Brain microvascular endothelial cell (primary cell): ENCODE data around the gene TRAPPC12.
A peak's percentile ranks its signal among the peaks of the same experiment; 100 is the strongest.
"Not testable (repeated sequence)": the region's sequence is repeated elsewhere in the genome, so short reads cannot be mapped to it uniquely, and the experiment has no call there.

Experiments
- DNase-seq: peaks from one replicate; pipeline ENCODE4 v3.0.0-alpha.2; 2020
- H3K27ac ChIP-seq: fragments of 250-450 bp; sonication (Bioruptor Pico); 2 replicates; pipeline ENCODE4 v1.5.1; 2020; ENCODE audit warnings: mild to moderate bottlenecking, moderate library complexity
- H3K27me3 ChIP-seq: fragments of 250-450 bp; sonication (Bioruptor Pico); replicated peaks from 2 replicates; pipeline ENCODE4 v1.5.1; 2020; ENCODE audit warnings: mild to moderate bottlenecking
- H3K36me3 ChIP-seq: fragments of 250-450 bp; sonication (Bioruptor Pico); replicated peaks from 2 replicates; pipeline ENCODE4 v1.5.1; 2020; ENCODE audit warnings: mild to moderate bottlenecking
- H3K4me3 ChIP-seq: 2 replicates; pipeline ENCODE4 v1.5.1; 2011; ENCODE audit warnings: low read depth, mild to moderate bottlenecking, control low read depth, low read length, moderate library complexity
- CTCF ChIP-seq: IDR thresholded peaks from 2 replicates; pipeline ENCODE4 v1.5.1; 2011; ENCODE audit warnings: low read depth, mild to moderate bottlenecking, moderate library complexity, low read length, control low read depth, inconsistent platforms; ENCODE audit errors: missing control alignments
- in situ Hi-C: cut with HindIII; loops from 2 replicates; pipeline ENCODE4 v1.10.0; 2017; ENCODE audit warnings: low sequenced_read_pairs, low pct_ligation_motif_present

Gene TRAPPC12

DNA sequence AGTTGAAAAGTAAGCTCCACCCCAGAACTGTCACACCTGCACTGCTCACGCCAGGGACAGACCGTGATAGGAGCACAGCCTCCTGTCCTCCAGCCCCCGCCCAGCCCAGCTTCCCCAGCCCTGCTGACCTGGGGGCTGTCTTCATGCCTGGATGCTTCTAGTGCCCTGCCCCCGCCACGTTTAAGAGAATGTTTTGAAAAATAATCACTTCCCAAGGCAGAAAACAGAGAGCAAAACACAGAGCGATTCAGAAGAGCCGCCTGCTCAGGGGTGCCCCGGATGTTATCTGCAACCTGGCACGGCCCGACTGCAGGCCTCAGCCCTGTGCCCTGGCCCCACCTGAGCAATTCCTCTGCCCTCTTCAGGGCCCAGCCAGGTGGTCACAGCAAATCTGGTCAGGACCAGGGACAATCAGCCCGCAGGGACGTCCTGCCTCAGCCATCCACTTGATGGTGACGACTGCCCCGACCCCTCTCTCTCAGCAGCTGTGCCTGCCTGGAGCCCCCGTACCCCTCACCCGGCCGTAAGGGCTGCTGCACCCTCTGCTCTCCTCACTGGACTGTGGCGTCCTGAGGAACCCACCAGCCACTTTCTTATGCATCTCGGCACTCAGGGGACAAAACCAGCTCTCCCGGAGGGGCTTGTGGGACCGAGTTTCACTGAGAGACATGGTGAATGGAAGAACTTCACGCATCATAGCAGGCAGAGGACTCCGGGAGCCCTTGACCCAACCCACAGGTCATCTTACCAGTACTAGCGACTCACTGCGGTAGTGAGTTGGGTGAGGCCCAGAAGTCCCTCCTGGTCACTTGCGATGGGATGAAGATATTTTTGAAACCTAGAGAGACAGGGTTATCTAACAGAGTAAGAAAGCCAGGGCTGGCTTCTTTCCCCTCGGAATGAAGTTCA is 109.6 kb downstream of the TRAPPC12 start:
- no peak for DNase-seq
- no peak for TF ChIP-seq CTCF
- H3K4me3 ChIP-seq: no peak overlapping the region
- no peaks in the 10 kb centered on the region for H3K27me3 ChIP-seq
- H3K27ac ChIP-seq: no peak overlapping the region
- in situ Hi-C loops: no loop called here
- no peaks in the 10 kb centered on the region for H3K36me3 ChIP-seq

- no peaks in the 10 kb centered on the region for H3K36me3 ChIP-seq
- H3K27ac ChIP-seq: no peak overlapping the region
- no peak overlapping the region for H3K4me3 ChIP-seq
- in situ Hi-C loops: no loop called here
- H3K27me3 ChIP-seq: no peaks in the 10 kb centered on the region
- no peak for TF ChIP-seq CTCF
- DNase-seq: no peak
Observed at GRCh38 chr2:3489764-3490115, 110.2 kb downstream of the TRAPPC12 start.

- TF ChIP-seq CTCF: no peak
- H3K27ac ChIP-seq: no peak overlapping the region
- in situ Hi-C loops: no loop called here
Observed at GRCh38 chr2:3490191-3491170, 111.0 kb downstream of the TRAPPC12 start.

DNA sequence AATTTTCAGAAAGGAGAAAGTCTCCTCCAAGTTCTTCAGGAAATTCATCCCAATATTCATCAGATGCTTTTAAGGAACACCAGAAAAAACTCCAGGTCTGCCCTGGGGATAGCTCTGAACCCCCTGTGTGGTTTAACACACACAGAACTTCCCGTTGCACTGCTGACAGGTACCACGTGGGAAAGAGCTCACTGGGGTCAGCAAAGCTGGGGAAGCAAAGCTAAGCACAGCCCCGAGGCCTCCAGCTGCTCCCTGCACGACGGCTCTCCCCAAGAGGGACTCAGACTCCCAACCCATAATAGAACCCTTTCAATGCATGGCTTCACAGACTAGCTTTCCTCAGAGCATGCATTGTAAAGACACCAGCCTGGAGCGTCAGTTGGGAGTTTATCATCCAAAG is 111.8 kb downstream of the TRAPPC12 start:
- in situ Hi-C loops: no loop called here
- Histone ChIP-seq H3K27me3 (no peaks in the 10 kb centered on the region), H3K36me3 (no peaks in the 10 kb centered on the region), H3K27ac (no peak overlapping the region), H3K4me3 (no peak overlapping the region)
- DNase-seq: no peak
- TF ChIP-seq CTCF: no peak

More at GRCh38 chr2:3490191-3491170, 111.0 kb downstream of the TRAPPC12 start:
- Histone ChIP-seq H3K27me3 (no peaks in the 10 kb centered on the region), H3K36me3 (no peaks in the 10 kb centered on the region), H3K4me3 (no peak overlapping the region)
- no peak for DNase-seq

DNA sequence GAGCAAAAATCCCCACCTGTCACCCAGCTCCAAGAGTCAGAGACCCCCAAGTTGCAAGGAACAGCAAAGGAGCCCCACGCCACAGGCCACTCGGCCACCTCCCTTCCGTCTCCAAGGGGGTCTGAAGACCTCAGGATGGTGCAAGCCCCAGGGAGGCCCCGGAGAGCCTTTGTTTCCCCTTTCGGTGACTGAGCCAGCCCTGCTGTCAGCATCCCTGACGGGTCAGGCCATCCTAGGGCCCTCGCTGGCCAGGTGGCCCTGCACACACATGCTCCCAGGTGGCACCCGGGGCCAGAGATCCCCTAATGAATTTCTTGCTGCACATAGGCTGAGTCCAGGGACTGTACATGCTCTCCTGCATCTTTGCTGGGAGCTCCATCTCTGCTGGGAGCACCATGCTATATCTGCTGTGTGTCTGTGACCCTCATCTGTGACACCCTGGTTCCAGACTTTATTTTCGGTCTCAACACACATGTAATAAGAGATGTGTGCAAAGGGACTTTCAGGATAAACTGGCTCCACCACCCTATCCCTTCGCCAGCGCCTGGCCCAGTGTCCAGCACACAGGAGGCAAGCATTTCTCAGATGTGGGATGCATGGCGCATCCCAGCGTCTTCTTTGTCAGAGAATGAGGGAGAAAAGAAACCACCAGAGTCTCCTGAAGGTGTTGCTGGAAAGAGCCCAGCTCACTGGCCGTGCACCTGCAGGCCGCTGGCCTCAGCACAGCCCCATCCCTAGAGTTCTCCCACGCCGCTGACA is 112.4 kb downstream of the TRAPPC12 start:
- no peak for TF ChIP-seq CTCF
- Histone ChIP-seq H3K36me3 (no peaks in the 10 kb centered on the region), H3K27ac (peak overlapping the region; percentile 83), H3K27me3 (no peaks in the 10 kb centered on the region), H3K4me3 (no peak overlapping the region)
- no peak for DNase-seq
- in situ Hi-C loops: no loop called here

- H3K4me3 ChIP-seq, H3K36me3 ChIP-seq, H3K27me3 ChIP-seq, DNase-seq, in situ Hi-C loops: not testable (repeated sequence)
- H3K27ac ChIP-seq: peak overlapping the region; percentile 83
Observed at GRCh38 chr2:3492475-3492787, 112.9 kb downstream of the TRAPPC12 start.
